Activated CD4-positive, CD25-positive, alpha-beta regulatory T cell treated with anti-CD3 and anti-CD28 coated beads, Interleukin-2, amount 50 U/mL, for 16 hours (primary cell): ENCODE results near the gene ABLIM2.

Experiments used
- DNase-seq: peaks from one replicate; pipeline ENCODE4 v3.0.0-alpha.2; 2020; ENCODE audit warnings: low read depth, low spot score

Gene ABLIM2

GRCh38 chr4:8048856-8049676 is 109.5 kb downstream of the ABLIM2 start:
- no peak for DNase-seq

GRCh38 chr4:8047837-8048678 is 110.6 kb downstream of the ABLIM2 start:
- no peak for DNase-seq

- DNase-seq: no peak
These were observed 111.6 kb downstream of the ABLIM2 start for GRCh38 chr4:8046925-8047541.

- no peak for DNase-seq
These were observed 112.7 kb downstream of the ABLIM2 start for GRCh38 chr4:8045909-8046308.

- DNase-seq: no peak
These were observed 113.9 kb downstream of the ABLIM2 start for GRCh38 chr4:8044699-8045098.

- DNase-seq: no peak
These were observed 114.4 kb downstream of the ABLIM2 start for GRCh38 chr4:8044244-8044643.

- DNase-seq: no peak
These were observed 115.0 kb downstream of the ABLIM2 start for GRCh38 chr4:8043596-8043995.

- DNase-seq: no peak
These were observed 116.7 kb downstream of the ABLIM2 start for GRCh38 chr4:8041868-8042267.

- DNase-seq: no peak
These were observed 117.4 kb downstream of the ABLIM2 start for GRCh38 chr4:8041172-8041571.

- no peak for DNase-seq
These were observed 118.0 kb downstream of the ABLIM2 start for GRCh38 chr4:8040607-8041006.

GRCh38 chr4:8039853-8040252 is 118.8 kb downstream of the ABLIM2 start:
- no peak for DNase-seq

- DNase-seq: no peak
These were observed 119.3 kb downstream of the ABLIM2 start for GRCh38 chr4:8039290-8039689.

GRCh38 chr4:8038719-8039251 is 119.8 kb downstream of the ABLIM2 start:
- no peak for DNase-seq

GRCh38 chr4:8038083-8038482 is 120.5 kb downstream of the ABLIM2 start:
- no peak for DNase-seq

- DNase-seq: no peak
These were observed 121.4 kb downstream of the ABLIM2 start for GRCh38 chr4:8037150-8037769.

GRCh38 chr4:8035371-8035780 is 123.2 kb downstream of the ABLIM2 start:
- DNase-seq: no peak

GRCh38 chr4:8033829-8034528 is 124.6 kb downstream of the ABLIM2 start:
- no peak for DNase-seq

- DNase-seq: no peak
These were observed 125.4 kb downstream of the ABLIM2 start for GRCh38 chr4:8033067-8033755.

- no peak for DNase-seq
These were observed 126.2 kb downstream of the ABLIM2 start for GRCh38 chr4:8032381-8032780.

GRCh38 chr4:8030121-8030781 is 128.4 kb downstream of the ABLIM2 start:
- DNase-seq: no peak
